Activated gamma-delta T cell treated with Interleukin-2 at 50 U/mL for 16 hours (primary cell): ENCODE data around the gene SLC25A31.

ENCODE experiments used
- DNase-seq: peaks from one replicate; pipeline ENCODE4 v3.0.0-alpha.2; 2020

SLC25A31 gene

DNA sequence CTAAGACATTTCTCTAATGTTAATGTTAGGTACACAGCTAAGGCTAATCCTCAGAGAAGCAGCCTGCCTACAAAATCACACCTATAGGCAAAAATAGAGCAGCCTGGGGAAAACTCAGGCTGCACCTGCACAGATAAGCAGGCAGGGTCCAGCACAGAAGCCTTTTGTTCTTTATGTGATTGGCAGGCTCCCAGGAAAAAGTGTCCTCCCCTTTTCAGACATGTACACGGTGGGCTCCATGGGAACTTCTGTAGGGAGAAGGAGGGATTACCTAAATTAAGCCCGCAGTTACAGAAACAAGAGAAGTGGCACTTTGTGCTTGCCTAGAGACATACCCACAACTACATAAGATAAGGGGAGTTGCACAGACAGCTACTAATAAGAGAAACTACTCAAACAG is 47.9 kb downstream of the SLC25A31 start:
- DNase-seq: no peak

DNA sequence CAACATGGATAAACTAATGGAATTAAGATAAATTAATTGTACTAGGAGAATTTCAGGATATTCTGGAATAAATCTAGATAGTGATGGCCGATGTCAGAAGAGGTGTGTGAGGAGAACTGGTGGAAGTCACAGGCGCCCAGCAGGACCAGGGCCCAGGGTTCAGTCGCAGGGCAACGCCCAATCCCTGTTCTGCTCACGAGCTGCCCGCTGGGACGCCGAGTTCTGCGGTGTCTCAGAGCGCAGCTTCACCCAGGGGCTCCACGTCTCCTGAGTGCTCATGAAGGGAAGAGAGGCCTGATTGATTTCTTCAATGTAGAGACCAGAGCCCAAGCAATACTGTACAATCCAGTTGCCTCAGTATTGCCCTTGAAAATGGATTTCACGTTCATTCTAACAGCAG is 50.4 kb downstream of the SLC25A31 start:
- no peak for DNase-seq

DNA sequence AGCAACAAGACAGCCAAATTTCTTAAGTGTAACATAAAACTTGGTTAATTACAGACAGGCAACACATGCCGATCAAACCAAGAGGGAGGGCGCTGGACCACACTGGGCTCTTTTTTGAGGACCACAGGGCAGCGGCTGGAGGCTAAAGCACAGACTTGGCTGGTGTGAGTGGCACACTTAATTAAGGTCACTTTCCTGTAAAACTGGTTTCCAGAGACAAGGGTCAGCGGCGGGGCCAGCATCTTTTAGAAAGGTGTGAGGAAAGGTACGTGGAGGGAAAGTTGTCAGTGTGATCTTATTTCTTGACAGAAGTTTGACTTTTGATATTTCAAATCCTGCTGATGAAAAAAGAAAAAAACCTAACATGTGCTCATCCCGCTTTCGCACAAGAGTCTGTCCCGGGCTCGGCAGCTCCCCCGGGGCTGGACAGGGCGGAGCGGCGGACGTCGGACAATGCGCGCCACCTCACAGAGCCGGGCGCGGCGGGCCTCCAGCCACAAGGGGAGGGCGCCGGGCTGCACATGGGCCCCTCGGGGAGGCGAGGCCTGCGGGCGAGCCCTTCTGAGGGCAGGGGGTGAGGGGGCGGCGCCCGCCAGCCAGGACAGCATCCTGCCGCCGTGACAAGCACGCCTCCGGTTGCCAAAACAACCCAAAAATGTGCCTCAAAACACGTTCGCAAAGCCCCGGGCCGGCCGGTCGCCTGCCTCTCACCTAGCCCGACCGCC is 51.3 kb downstream of the SLC25A31 start:
- DNase-seq: no peak

DNA sequence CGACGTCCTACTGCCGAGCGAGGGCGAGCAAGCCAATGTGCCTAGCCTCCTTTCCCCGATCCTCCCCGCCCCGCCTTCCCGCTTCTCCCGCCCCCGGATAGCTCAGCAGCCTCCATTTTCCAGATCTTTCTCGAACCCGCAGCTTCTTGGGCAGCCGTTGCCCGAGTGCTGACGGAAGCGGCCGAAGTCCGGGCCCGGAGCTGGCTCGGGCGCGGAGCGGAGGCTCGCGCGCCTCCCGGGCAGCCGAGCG is 51.8 kb downstream of the SLC25A31 start:
- DNase-seq: no peak

DNA sequence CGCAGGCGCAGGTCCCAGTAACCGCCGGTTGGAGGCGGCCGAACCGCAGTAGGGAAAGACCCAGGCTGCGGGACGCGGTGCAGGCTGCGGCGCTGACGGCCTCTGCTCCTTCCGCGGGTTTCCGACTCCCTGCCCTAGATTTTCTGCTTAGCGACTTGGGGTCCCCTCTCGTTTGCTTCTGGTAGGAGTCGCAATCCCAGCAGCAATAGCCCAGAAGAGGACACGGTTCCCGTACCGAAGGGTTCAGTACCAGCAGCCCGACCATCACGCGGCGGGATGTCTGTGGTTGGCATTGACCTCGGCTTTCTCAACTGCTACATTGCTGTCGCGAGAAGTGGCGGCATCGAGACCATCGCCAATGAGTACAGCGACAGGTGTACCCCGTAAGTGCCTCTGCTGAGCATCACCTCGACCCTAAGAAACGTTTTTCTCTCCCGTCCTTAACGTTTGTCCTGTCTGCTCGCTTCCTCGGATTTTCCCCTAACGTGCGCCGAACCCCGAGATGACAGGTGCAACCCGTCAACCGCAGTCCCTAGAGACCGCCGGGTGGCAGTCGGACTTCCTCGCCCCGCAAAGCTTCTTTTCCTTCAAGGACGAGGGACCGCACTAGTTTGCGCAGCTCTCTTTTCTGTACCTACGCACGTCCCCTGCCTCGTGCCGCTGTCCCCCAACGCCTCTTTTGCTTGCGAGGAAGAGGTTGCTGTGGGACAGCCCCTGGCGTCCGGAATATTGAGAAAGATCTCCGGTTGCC is 52.2 kb downstream of the SLC25A31 start, which contains the start of gene HSPA4L:
HSPA4L (plus strand) TSS at position 48 of the 751 bp plus-strand sequence; CDS start at position 277, 229 bp downstream.
- no peak for DNase-seq

DNA sequence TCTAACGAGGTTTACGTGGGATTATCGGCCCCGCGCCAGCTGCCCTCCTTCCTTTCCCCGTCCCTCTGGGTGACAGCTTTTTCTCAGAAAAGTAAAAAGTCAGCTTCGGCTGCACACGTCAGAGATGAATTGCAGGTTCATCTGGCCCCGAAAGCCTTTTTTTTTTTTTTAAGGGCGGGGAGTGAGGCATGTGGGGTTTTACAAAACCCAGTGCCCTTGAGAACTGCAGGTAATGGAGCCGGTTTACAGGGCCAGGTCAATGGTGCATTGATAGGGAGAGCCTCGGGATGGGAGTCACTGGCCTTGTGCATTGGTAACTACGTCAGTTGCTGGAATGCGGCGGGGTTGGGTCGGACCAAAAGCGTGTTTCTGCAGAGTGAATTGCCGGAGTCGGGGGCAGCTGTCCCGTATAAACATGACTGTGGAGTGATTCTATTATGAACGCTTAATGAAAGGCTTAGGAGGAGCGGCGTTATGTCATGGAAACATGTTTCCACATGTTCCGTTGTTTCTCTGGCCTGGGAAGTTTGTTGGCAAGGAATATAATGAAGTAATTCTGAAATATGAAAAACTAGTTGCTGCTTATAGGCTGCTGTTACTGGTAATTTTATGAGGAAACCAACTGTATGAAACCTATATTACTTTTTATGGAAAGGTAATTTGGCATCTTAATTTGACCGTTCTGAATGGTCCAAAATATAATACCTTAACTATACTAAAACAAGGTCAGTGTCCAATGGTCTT is 53.0 kb downstream of the SLC25A31 start:
- DNase-seq: no peak

DNA sequence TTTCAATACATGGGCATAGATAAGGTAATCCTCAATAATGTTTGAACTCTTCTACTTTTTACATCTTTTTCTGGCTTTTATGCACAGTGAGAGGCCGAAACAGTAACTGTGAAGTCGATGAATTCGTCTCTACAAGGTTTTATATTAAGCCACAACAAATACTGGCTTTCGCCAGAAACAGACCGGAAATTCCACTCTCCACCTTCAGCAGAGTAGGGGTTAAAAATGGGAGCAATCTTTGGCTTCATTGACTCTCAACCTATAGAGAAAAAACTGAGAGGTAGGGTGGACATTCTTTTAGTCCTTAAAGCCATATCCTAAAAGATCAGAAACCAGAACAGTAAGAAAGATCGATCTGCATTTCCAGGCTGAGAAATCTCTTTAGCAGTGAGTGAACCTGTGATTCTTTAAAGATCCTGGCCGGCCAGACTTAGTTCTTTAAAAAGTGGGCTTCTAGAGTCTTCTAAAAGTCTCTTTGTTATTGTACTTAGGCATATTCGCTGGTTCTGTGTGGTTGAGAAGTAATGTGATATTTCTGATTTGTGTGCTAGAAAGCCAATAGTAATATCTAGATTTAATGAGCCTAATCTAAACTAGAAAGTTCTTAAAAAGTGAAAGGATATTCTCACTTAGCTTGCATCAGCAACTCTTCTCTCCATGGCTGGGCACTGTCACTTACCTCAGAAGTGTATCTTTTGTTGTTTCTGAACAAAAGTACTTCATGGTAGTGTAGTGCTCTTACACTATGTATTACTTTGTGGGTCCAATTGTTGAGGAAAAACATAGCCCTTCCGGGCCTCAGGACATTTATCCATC is 54.0 kb downstream of the SLC25A31 start:
- DNase-seq: no peak

DNA sequence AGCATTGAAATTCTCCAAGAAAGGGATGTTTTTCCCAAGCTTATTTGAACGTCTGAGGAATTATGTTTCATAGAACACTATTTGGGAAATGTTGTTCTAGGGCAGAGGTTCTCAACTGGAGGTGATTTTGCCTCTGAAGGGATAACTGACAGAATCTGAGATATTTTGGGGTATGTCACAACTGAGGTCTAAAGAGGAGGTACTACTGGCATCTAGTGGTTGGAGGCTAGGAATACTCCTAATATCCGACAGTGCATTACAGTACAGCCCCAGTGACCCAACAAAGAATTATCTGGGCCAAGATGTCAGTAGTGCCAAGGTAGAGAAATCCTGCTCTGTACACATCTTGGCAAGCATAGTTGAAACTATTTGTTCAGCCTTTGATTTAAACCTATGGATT is 58.3 kb downstream of the SLC25A31 start:
- no peak for DNase-seq

DNA sequence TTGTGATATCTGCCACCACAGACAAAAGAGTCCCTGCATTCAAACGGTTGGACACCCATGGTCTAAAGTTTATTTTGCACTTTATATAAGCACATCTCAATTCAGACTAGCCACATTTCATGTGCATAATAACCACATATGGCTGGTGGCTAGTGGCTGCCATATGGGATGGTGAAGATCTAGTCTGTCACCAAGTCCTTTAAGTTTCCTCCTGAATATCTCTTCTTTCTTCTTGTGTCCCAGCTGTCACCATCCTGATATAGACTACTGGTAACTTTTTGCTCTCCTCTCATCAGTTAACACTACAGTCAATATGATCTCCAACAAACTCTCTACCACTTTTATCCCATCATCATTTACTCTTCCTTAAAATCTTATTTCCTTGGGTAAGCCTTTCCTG is 61.2 kb downstream of the SLC25A31 start:
- no peak for DNase-seq

DNA sequence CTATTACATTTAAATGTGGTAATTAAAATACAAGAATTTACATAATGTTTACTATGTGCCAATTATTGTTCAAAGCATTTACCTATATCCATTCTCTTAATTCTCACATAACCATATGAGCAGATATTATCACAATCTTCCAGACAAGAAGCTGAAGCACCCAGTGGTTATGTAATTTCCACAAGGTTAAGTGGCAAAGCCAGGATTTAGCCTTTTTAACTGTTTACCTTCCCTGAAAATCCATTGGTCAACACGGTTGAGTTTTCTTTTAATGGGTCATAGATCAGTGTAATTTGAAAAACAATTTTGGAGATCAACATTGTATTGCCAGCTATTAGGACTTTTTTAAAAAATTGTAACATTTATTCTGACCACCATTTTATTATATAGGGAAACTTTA is 63.3 kb downstream of the SLC25A31 start:
- DNase-seq: no peak

DNA sequence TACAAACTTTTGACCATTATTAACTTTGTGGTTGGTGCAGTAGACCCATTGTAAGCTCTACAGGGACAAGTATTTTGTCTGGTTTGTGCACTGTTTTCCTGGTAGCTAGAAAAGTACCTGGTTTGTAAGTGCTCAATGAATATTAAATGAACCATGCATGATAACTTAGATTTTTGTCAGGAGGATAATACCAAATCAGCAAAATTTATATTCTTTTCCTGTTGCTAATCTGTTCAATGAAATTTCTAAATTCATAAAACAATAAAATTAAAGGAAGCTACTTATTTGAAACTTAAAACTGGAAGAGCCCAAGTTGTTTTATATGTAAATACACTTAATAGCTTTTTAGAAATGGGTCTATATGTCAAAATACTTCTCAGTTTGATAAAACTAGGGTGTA is 69.5 kb downstream of the SLC25A31 start:
- no peak for DNase-seq

DNA sequence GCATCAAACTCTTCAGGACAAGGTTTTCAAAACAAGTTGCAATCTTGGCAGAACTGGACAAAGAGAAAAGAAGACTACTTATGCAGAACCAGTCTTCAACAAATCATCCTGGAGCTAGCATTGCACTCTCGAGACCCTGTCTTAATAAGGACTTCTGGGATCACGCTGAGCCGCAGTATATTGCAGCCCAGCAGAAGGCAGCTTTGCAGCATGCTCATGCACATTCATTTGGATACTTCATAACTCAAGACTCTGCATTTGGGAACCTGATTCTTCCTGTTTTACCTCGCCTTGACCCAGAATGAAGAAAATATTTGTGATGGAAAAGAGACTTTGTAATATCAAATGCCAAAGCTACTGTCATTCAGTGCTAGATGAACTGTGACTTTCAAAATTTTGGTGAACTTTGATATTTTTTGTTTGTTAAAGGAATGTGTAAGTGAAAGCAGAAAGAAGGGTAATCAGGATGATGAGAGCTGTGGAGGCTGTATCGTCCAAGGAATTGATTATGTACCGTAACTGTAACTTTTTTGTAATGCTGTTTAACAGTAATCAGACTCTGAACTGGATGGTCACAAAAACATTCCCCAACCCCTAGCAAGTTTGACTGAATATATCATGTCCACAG is 79.1 kb downstream of the SLC25A31 start:
- no peak for DNase-seq

DNA sequence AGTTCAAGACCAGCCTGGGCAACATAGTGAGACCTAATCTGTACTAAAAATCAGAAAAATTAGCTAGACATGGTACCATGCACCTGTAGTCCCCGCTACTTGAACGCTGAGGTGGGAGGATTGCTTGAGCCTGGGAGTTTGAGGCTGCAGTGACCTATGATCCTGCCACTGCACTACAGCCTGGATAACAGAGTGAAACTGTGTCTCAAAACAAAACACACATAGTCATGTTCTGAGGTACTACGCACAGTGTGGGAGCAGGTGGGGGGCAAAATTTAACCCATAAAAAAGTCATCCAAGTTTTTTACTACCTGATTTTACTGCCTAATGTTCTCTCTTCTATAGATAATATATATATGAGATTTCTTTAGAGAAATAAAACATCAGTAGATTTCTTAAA is 80.4 kb downstream of the SLC25A31 start:
- no peak for DNase-seq

DNA sequence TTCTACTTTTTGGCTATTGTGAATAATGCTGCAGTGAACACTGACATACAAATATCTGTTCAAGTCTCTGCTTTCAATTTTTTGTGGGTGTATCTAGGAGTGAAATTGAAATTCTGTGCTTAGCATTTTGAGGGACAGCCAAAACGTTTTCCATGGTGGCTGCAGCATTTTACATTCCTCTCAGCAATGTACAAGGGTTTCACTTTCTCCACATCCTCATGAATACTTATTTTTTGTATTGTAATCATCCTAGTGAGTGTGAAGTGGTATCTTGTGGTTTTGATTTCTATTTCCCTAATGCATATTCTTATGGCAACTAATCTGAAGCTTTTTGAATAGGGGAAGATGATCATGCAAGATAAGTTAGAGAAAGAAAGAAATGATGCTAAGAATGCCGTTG is 92.2 kb downstream of the SLC25A31 start:
- no peak for DNase-seq
